Measurements from ENCODE around the gene CHRNE.

CHRNE gene

GRCh38 chr17:4863321-4863720 lies 39.6 kb downstream of the CHRNE start:
- no peak overlapping the region for H3K4ac ChIP-seq (ENCODE audit: low read length)
- no peaks in the 10 kb centered on the region for H3K27me3 ChIP-seq (ENCODE audit: control insufficient read depth in 3 of 3, insufficient read depth in 3 of 3, low read depth in 1 of 3, low read length in 3 of 3)
- no peak overlapping the region for H2BK12ac ChIP-seq (ENCODE audit: low read length)
- no peak overlapping the region for H2BK5ac ChIP-seq (ENCODE audit: low read length)
- H3K79me1 ChIP-seq (ENCODE audit: low read depth, low read length), result no peaks in the 10 kb centered on the region
- no peak overlapping the region for H3K4me2 ChIP-seq (ENCODE audit: insufficient read depth, low read length, poor library complexity, severe bottlenecking)
- no peak overlapping the region for H4K91ac ChIP-seq (ENCODE audit: low read depth, low read length, poor library complexity)
- no peak overlapping the region for H2AK5ac ChIP-seq (ENCODE audit: low read depth, low read length)
- H3K4me3 ChIP-seq (ENCODE audit: low read length in 2 of 2), result no peak overlapping the region
- H3K18ac ChIP-seq (ENCODE audit: low read length), result no peak overlapping the region
- no peak overlapping the region for H2BK15ac ChIP-seq (ENCODE audit: low read length)
- H3K9me3 ChIP-seq (replicated peaks in 1 of 2; ENCODE audit: control insufficient read depth in 2 of 2, insufficient read depth in 1 of 2, low read depth in 1 of 2, low read length in 2 of 2), result no peaks in the 10 kb centered on the region
- H3K14ac ChIP-seq (ENCODE audit: low read length), result no peak overlapping the region
- H2AFZ ChIP-seq (ENCODE audit: low read length), result no peak overlapping the region
- no peak overlapping the region for H2BK120ac ChIP-seq (ENCODE audit: low read depth, low read length)
- no CpG with 5 or more reads among the region's 1 CpG for WGBS, 2 donors (ENCODE audit: extremely low coverage in 2 of 2, insufficient read length in 2 of 2, insufficient replicate concordance in 1 of 2)
- peaks cover 0 to 15% of the 10 kb centered on the region in 2 donors for H3K36me3 ChIP-seq (replicated peaks in 1 of 2; ENCODE audit: control insufficient read depth in 2 of 2, insufficient read depth in 2 of 2, low read length in 2 of 2)
- no peak overlapping the region for H3K23ac ChIP-seq (ENCODE audit: low read depth, low read length, poor library complexity)
- no peak overlapping the region for H3K27ac ChIP-seq (replicated peaks; ENCODE audit: low read length)
- peaks cover 7 to 8% of the 10 kb centered on the region in 2 donors for H3K4me1 ChIP-seq (ENCODE audit: control insufficient read depth in 2 of 2, insufficient read depth in 1 of 2, low read depth in 1 of 2, low read length in 2 of 2)
- H3K9ac ChIP-seq (ENCODE audit: low read depth, low read length, poor library complexity), result no peak overlapping the region
- H4K8ac ChIP-seq (ENCODE audit: low read depth, low read length), result no peak overlapping the region
- no peak for DNase-seq (ENCODE audit: low spot score)

- Histone ChIP-seq H2BK120ac (ENCODE audit: low read depth, low read length) (no peak overlapping the region), H2AK5ac (ENCODE audit: low read depth, low read length) (no peak overlapping the region), H2BK5ac (ENCODE audit: low read length) (no peak overlapping the region), H3K36me3 (replicated peaks in 1 of 2; ENCODE audit: control insufficient read depth in 2 of 2, insufficient read depth in 2 of 2, low read length in 2 of 2) (peaks cover 0 to 15% of the 10 kb centered on the region in 2 donors), H3K4me3 (ENCODE audit: low read length in 2 of 2) (no peak overlapping the region), H3K14ac (ENCODE audit: low read length) (no peak overlapping the region), H2BK15ac (ENCODE audit: low read length) (no peak overlapping the region), H3K4ac (ENCODE audit: low read length) (no peak overlapping the region), H3K27me3 (ENCODE audit: control insufficient read depth in 3 of 3, insufficient read depth in 3 of 3, low read depth in 1 of 3, low read length in 3 of 3) (no peaks in the 10 kb centered on the region), H3K4me2 (ENCODE audit: insufficient read depth, low read length, poor library complexity, severe bottlenecking) (no peak overlapping the region), H3K27ac (replicated peaks; ENCODE audit: low read length) (no peak overlapping the region), H3K9ac (ENCODE audit: low read depth, low read length, poor library complexity) (no peak overlapping the region), H4K91ac (ENCODE audit: low read depth, low read length, poor library complexity) (no peak overlapping the region), H3K18ac (ENCODE audit: low read length) (no peak overlapping the region), H2AFZ (ENCODE audit: low read length) (no peak overlapping the region), H4K8ac (ENCODE audit: low read depth, low read length) (no peak overlapping the region), H3K23ac (ENCODE audit: low read depth, low read length, poor library complexity) (no peak overlapping the region), H3K79me1 (ENCODE audit: low read depth, low read length) (no peaks in the 10 kb centered on the region), H2BK12ac (ENCODE audit: low read length) (no peak overlapping the region), H3K4me1 (ENCODE audit: control insufficient read depth in 2 of 2, insufficient read depth in 1 of 2, low read depth in 1 of 2, low read length in 2 of 2) (peaks cover 12 to 13% of the 10 kb centered on the region in 2 donors), H3K9me3 (replicated peaks in 1 of 2; ENCODE audit: control insufficient read depth in 2 of 2, insufficient read depth in 1 of 2, low read depth in 1 of 2, low read length in 2 of 2) (no peaks in the 10 kb centered on the region)
- no peak for DNase-seq (ENCODE audit: low spot score)
- WGBS, 2 donors (ENCODE audit: extremely low coverage in 2 of 2, insufficient read length in 2 of 2, insufficient replicate concordance in 1 of 2), result no CpG with 5 or more reads among the region's 4 CpGs
These were observed 40.2 kb downstream of the CHRNE start for GRCh38 chr17:4862720-4863119.

- peaks cover 0 to 15% of the 10 kb centered on the region in 2 donors for H3K36me3 ChIP-seq (replicated peaks in 1 of 2; ENCODE audit: control insufficient read depth in 2 of 2, insufficient read depth in 2 of 2, low read length in 2 of 2)
- no peak overlapping the region for H3K4me3 ChIP-seq (ENCODE audit: low read length in 2 of 2)
- no peak overlapping the region for H3K18ac ChIP-seq (ENCODE audit: low read length)
- no peak overlapping the region for H2BK12ac ChIP-seq (ENCODE audit: low read length)
- no peak overlapping the region for H3K4me2 ChIP-seq (ENCODE audit: insufficient read depth, low read length, poor library complexity, severe bottlenecking)
- H4K8ac ChIP-seq (ENCODE audit: low read depth, low read length), result no peak overlapping the region
- H3K4ac ChIP-seq (ENCODE audit: low read length), result no peak overlapping the region
- H3K79me1 ChIP-seq (ENCODE audit: low read depth, low read length), result peaks cover 2% of the 10 kb centered on the region
- no peak overlapping the region for H2BK120ac ChIP-seq (ENCODE audit: low read depth, low read length)
- no peak overlapping the region for H3K27ac ChIP-seq (replicated peaks; ENCODE audit: low read length)
- no peak overlapping the region for H3K23ac ChIP-seq (ENCODE audit: low read depth, low read length, poor library complexity)
- H2BK5ac ChIP-seq (ENCODE audit: low read length), result no peak overlapping the region
- no peak overlapping the region for H2AFZ ChIP-seq (ENCODE audit: low read length)
- WGBS, 2 donors (ENCODE audit: extremely low coverage in 2 of 2, insufficient read length in 2 of 2, insufficient replicate concordance in 1 of 2), result no CpG with 5 or more reads among the region's 16 CpGs
- H4K91ac ChIP-seq (ENCODE audit: low read depth, low read length, poor library complexity), result no peak overlapping the region
- no peak overlapping the region for H3K14ac ChIP-seq (ENCODE audit: low read length)
- DNase-seq (ENCODE audit: low spot score), result no peak
- H3K9me3 ChIP-seq (replicated peaks in 1 of 2; ENCODE audit: control insufficient read depth in 2 of 2, insufficient read depth in 1 of 2, low read depth in 1 of 2, low read length in 2 of 2), result no peaks in the 10 kb centered on the region
- no peaks in the 10 kb centered on the region for H3K27me3 ChIP-seq (ENCODE audit: control insufficient read depth in 3 of 3, insufficient read depth in 3 of 3, low read depth in 1 of 3, low read length in 3 of 3)
- no peak overlapping the region for H2BK15ac ChIP-seq (ENCODE audit: low read length)
- no peak overlapping the region for H2AK5ac ChIP-seq (ENCODE audit: low read depth, low read length)
- H3K9ac ChIP-seq (ENCODE audit: low read depth, low read length, poor library complexity), result no peak overlapping the region
- H3K4me1 ChIP-seq (ENCODE audit: control insufficient read depth in 2 of 2, insufficient read depth in 1 of 2, low read depth in 1 of 2, low read length in 2 of 2), result peaks cover 17 to 20% of the 10 kb centered on the region in 2 donors
These were observed 41.8 kb downstream of the CHRNE start for GRCh38 chr17:4861052-4861451.

GRCh38 chr17:4860651-4861050 lies 42.2 kb downstream of the CHRNE start:
- Histone ChIP-seq H3K18ac (ENCODE audit: low read length) (peak overlapping the region; percentile 21), H3K27ac (replicated peaks; ENCODE audit: low read length) (no peak overlapping the region), H2AFZ (ENCODE audit: low read length) (no peak overlapping the region), H3K4me1 (ENCODE audit: control insufficient read depth in 2 of 2, insufficient read depth in 1 of 2, low read depth in 1 of 2, low read length in 2 of 2) (peaks cover 17 to 20% of the 10 kb centered on the region in 2 donors), H4K91ac (ENCODE audit: low read depth, low read length, poor library complexity) (no peak overlapping the region), H3K36me3 (replicated peaks in 1 of 2; ENCODE audit: control insufficient read depth in 2 of 2, insufficient read depth in 2 of 2, low read length in 2 of 2) (peaks cover 0 to 15% of the 10 kb centered on the region in 2 donors), H2AK5ac (ENCODE audit: low read depth, low read length) (peak overlapping the region; percentile 67), H3K79me1 (ENCODE audit: low read depth, low read length) (peaks cover 2% of the 10 kb centered on the region), H2BK15ac (ENCODE audit: low read length) (no peak overlapping the region), H4K8ac (ENCODE audit: low read depth, low read length) (no peak overlapping the region), H3K9me3 (replicated peaks in 1 of 2; ENCODE audit: control insufficient read depth in 2 of 2, insufficient read depth in 1 of 2, low read depth in 1 of 2, low read length in 2 of 2) (no peaks in the 10 kb centered on the region), H3K14ac (ENCODE audit: low read length) (no peak overlapping the region), H3K4me3 (ENCODE audit: low read length in 2 of 2) (no peak overlapping the region), H2BK120ac (ENCODE audit: low read depth, low read length) (no peak overlapping the region), H2BK12ac (ENCODE audit: low read length) (no peak overlapping the region), H3K23ac (ENCODE audit: low read depth, low read length, poor library complexity) (no peak overlapping the region), H3K9ac (ENCODE audit: low read depth, low read length, poor library complexity) (no peak overlapping the region), H3K27me3 (ENCODE audit: control insufficient read depth in 3 of 3, insufficient read depth in 3 of 3, low read depth in 1 of 3, low read length in 3 of 3) (no peaks in the 10 kb centered on the region), H2BK5ac (ENCODE audit: low read length) (no peak overlapping the region), H3K4me2 (ENCODE audit: insufficient read depth, low read length, poor library complexity, severe bottlenecking) (no peak overlapping the region), H3K4ac (ENCODE audit: low read length) (no peak overlapping the region)
- WGBS, 2 donors (ENCODE audit: extremely low coverage in 2 of 2, insufficient read length in 2 of 2, insufficient replicate concordance in 1 of 2), result no CpG with 5 or more reads among the region's 9 CpGs
- DNase-seq (ENCODE audit: low spot score), result no peak

Measured in neuronal stem cell (in vitro differentiated cells).